Measurements from ENCODE around the gene COL1A1. TPM values are rescaled to one million over a fixed set of nuclear protein-coding genes. Genes with fewer than 3 reads are reported as not detected.

Gene COL1A1
- total and polyA plus RNA-seq, 9 donors, result 71.2 to 1,087 (median 523) TPM

- peaks cover 20% of the 10 kb centered on the region for H3K4me1 ChIP-seq (ENCODE audit: insufficient read depth)
- H3K9me3 ChIP-seq, result no peaks in the 10 kb centered on the region
- H3K36me3 ChIP-seq, result no peaks in the 10 kb centered on the region
- peak in 3 of 5 donors; percentile 37 to 63 (median 42) for DNase-seq
- H3K27me3 ChIP-seq, result no peaks in the 10 kb centered on the region
- intact Hi-C loops (cut with DNase I), result no loop called here
- H3K4me3 ChIP-seq, result no peak overlapping the region
- peak overlapping the region; percentile 28 to 78 for H3K27ac ChIP-seq
- no peak for TF ChIP-seq POLR2A (IDR thresholded peaks at IDR 0.05)
- TF ChIP-seq EP300 (IDR thresholded peaks at IDR 0.05), result no peak
- TF ChIP-seq CTCF (IDR thresholded peaks at IDR 0.05), result no peak
- 4 to 21% (median 16%) methylated on average over 1 of the region's 1 CpG for WGBS, 3 donors
Measured at GRCh38 chr17:50218771-50219315, 17.4 kb upstream of the COL1A1 start.

GRCh38 chr17:50218071-50218759 lies 16.8 kb upstream of the COL1A1 start:
- H3K4me1 ChIP-seq (ENCODE audit: insufficient read depth), result peaks cover 20% of the 10 kb centered on the region
- TF ChIP-seq POLR2A (IDR thresholded peaks at IDR 0.05), result no peak
- no peak for TF ChIP-seq CTCF (IDR thresholded peaks at IDR 0.05)
- TF ChIP-seq EP300 (IDR thresholded peaks at IDR 0.05), result no peak
- peak overlapping the region in 1 of 2 donors; percentile 78 for H3K27ac ChIP-seq
- H3K4me3 ChIP-seq, result no peak overlapping the region
- no peaks in the 10 kb centered on the region for H3K27me3 ChIP-seq
- no peak for DNase-seq
- no peaks in the 10 kb centered on the region for H3K36me3 ChIP-seq
- H3K9me3 ChIP-seq, result no peaks in the 10 kb centered on the region
- intact Hi-C loops (cut with DNase I), result no loop called here
- WGBS, 3 donors, result 10 to 17% (median 10%) methylated on average over 3 of the region's 3 CpGs

GRCh38 chr17:50217591-50217990 lies 16.2 kb upstream of the COL1A1 start:
- H3K27ac ChIP-seq, result peak overlapping the region in 1 of 2 donors; percentile 78

More at GRCh38 chr17:50217591-50217990, 16.2 kb upstream of the COL1A1 start:
- Histone ChIP-seq H3K4me1 (ENCODE audit: insufficient read depth) (peaks cover 20% of the 10 kb centered on the region), H3K27me3 (no peaks in the 10 kb centered on the region), H3K4me3 (no peak overlapping the region), H3K36me3 (no peaks in the 10 kb centered on the region), H3K9me3 (no peaks in the 10 kb centered on the region)
- TF ChIP-seq POLR2A (IDR thresholded peaks at IDR 0.05), result no peak
- no peak for TF ChIP-seq EP300 (IDR thresholded peaks at IDR 0.05)
- TF ChIP-seq CTCF (IDR thresholded peaks at IDR 0.05), result no peak
- intact Hi-C loops (cut with DNase I), result no loop called here
- no peak for DNase-seq
- 31 to 38% (median 34%) methylated on average over 3 of the region's 3 CpGs for WGBS, 3 donors

Data from ovary (tissue), 9 donors.